HCT116 (cell line): ENCODE results near the gene SPATA20. TPM values are rescaled to one million over a fixed set of nuclear protein-coding genes. Genes with fewer than 3 reads are reported as not detected.

Experiments
- ATAC-seq: fragments of 200-7000 bp; cut with Tn5 transposase; 2 replicates; pipeline ENCODE4 v1.9.1; 2020; ENCODE audit warnings: mild to moderate bottlenecking, moderate library complexity
- BruUV-seq: library from RNA; stranded (reverse); fragments of 400-500 nt; replicated peaks from 2 replicates; lab custom pipeline; 2021; lab: Mats Ljungman, UMichigan
- CTCF ChIA-PET: fragments of 300-600 bp; sonication (Branson Sonifier 250); formaldehyde crosslinking; loops from one replicate; lab custom pipeline; 2021; ENCODE audit warnings: antibody characterized with exemption; lab: Charles Lee
- POLR2A ChIA-PET: fragments of 300-600, 350-600 bp; sonication (Branson Sonifier 250); formaldehyde crosslinking; loops from one replicate; lab custom pipeline; 2021; ENCODE audit warnings: antibody characterized with exemption; lab: Charles Lee
- RAD21 ChIA-PET, 2 experiments: fragments of 300-600 bp; sonication (Branson Sonifier 250); formaldehyde crosslinking; loops; one replicate each; lab custom pipeline; 2023; ENCODE audit warnings: low total read pairs in 2 of 2; ENCODE audit not compliant: uncharacterized antibody in 2 of 2, unreplicated experiment in 2 of 2, low non-redundant PET in 1 of 2; lab: Charles Lee
- DNase-seq: peaks from one replicate; pipeline ENCODE4 v3.0.0-alpha.2; 2010; ENCODE audit warnings: low read depth, low spot score
- H2AFZ ChIP-seq: fragments of 200-600 bp; shearing (Covaris generic), sonication (generic); 2 replicates; pipeline ENCODE4 v1.6.1; 2017; ENCODE audit warnings: low read depth, mixed run types, mixed read lengths, antibody characterized with exemption, low read length; ENCODE audit not compliant: poor library complexity, severe bottlenecking
- H3K27ac ChIP-seq: 2 replicates; pipeline ENCODE4 v1.5.1; 2012; ENCODE audit warnings: low read depth, low read length
- H3K27me3 ChIP-seq: fragments of 200-600 bp; sonication (generic); 2 replicates; pipeline ENCODE4 v1.6.1; 2016; ENCODE audit warnings: mixed run types, low read length, mixed read lengths; ENCODE audit not compliant: insufficient read depth
- H3K36me3 ChIP-seq, 2 experiments: fragments of 200-500 bp in 1 of 2; fragments of 200-600 bp in 1 of 2; sonication (Bioruptor generic) in 1 of 2; sonication (generic) in 1 of 2; 2 replicates each; pipeline versions ENCODE4 v1.5.1 to v1.6.1; 2014 to 2016; ENCODE audit warnings: low read length in 2 of 2, inconsistent platforms in 1 of 2, mixed read lengths in 1 of 2, mixed run types in 1 of 2; ENCODE audit not compliant: insufficient read depth in 2 of 2, control insufficient read depth in 1 of 2
- H3K4me1 ChIP-seq, 2 experiments: fragments of 200-600 bp in 1 of 2; sonication (generic) in 1 of 2; 2 replicates each; pipeline versions ENCODE4 v1.5.1 to v1.6.1; 2012 to 2017; ENCODE audit warnings: low read length in 2 of 2, inconsistent platforms in 1 of 2, mild to moderate bottlenecking in 1 of 2, mixed read lengths in 1 of 2, mixed run types in 1 of 2, moderate library complexity in 1 of 2; ENCODE audit not compliant: insufficient read depth in 2 of 2, control insufficient read depth in 1 of 2
- H3K4me2 ChIP-seq: fragments of 200-600 bp; sonication (generic); 2 replicates; pipeline ENCODE4 v1.6.1; 2017; ENCODE audit warnings: mixed run types, low read length, mixed read lengths
- H3K4me3 ChIP-seq, 2 experiments: fragments of 200-600 bp in 1 of 2; sonication (generic) in 1 of 2; replicated peaks in 1 of 2; 2 replicates each; pipeline ENCODE4 v1.5.1; 2011 to 2016; ENCODE audit warnings: low read length in 2 of 2, control low read depth in 1 of 2, low read depth in 1 of 2, mild to moderate bottlenecking in 1 of 2, mixed read lengths in 1 of 2, mixed run types in 1 of 2
- H3K79me2 ChIP-seq: fragments of 200-600 bp; sonication (generic); 2 replicates; pipeline ENCODE4 v1.6.1; 2017; ENCODE audit warnings: mild to moderate bottlenecking, mixed run types, low read length, moderate library complexity, mixed read lengths; ENCODE audit not compliant: insufficient read depth
- H3K9ac ChIP-seq: fragments of 200-600 bp; sonication (generic); 2 replicates; pipeline ENCODE4 v1.6.1; 2016; ENCODE audit warnings: low read length, mixed read lengths
- H3K9me2 ChIP-seq: fragments of 200-600 bp; sonication (generic), shearing (Covaris generic); 2 replicates; pipeline ENCODE4 v1.6.1; 2017; ENCODE audit warnings: mixed run types, mild to moderate bottlenecking, moderate library complexity; ENCODE audit not compliant: insufficient read depth
- H3K9me3 ChIP-seq, 2 experiments: fragments of 200-500 bp in 1 of 2; fragments of 200-600 bp in 1 of 2; sonication (Bioruptor generic) in 1 of 2; sonication (generic) in 1 of 2; 2 replicates each; pipeline ENCODE4 v1.6.1; 2014 to 2017; ENCODE audit warnings: low read length in 2 of 2, mixed read lengths in 2 of 2, inconsistent platforms in 1 of 2, low read depth in 1 of 2, mild to moderate bottlenecking in 1 of 2, mixed run types in 1 of 2, moderate library complexity in 1 of 2; ENCODE audit not compliant: control insufficient read depth in 1 of 2, insufficient read depth in 1 of 2
- H4K20me1 ChIP-seq: fragments of 200-600 bp; sonication (generic), shearing (Covaris generic); 2 replicates; pipeline ENCODE4 v1.6.1; 2017; ENCODE audit warnings: mixed run types, mild to moderate bottlenecking, moderate library complexity; ENCODE audit not compliant: insufficient read depth
- EGR1 ChIP-seq: IDR thresholded peaks from 2 replicates; pipeline ENCODE4 v1.6.1; 2012; ENCODE audit warnings: low read depth
- EZH2 ChIP-seq: fragments of 200-600 bp; sonication (generic); IDR thresholded peaks from 2 replicates; pipeline ENCODE4 v1.6.1; 2017; ENCODE audit warnings: antibody characterized with exemption, mixed run types
- EZH2phosphoT487 ChIP-seq: fragments of 200-600 bp; IDR thresholded peaks from 2 replicates; pipeline ENCODE4 v1.6.1; 2018; ENCODE audit warnings: antibody characterized with exemption, borderline replicate concordance
- JUND ChIP-seq: IDR thresholded peaks from 2 replicates; pipeline ENCODE4 v1.6.1; 2012
- POLR2A ChIP-seq: IDR thresholded peaks from 2 replicates; pipeline ENCODE4 v1.7.0; 2011; ENCODE audit warnings: borderline replicate concordance; ENCODE audit not compliant: insufficient read depth, insufficient read length; ENCODE audit errors: extremely low read depth
- POLR2AphosphoS5 ChIP-seq: IDR thresholded peaks from 2 replicates; pipeline ENCODE4 v1.6.1; 2011; ENCODE audit warnings: mild to moderate bottlenecking, low read depth, low read length, moderate library complexity
- RAD21 ChIP-seq: IDR thresholded peaks from 2 replicates; pipeline ENCODE4 v1.6.1; 2012; ENCODE audit warnings: low read depth, mild to moderate bottlenecking
- SIN3A ChIP-seq: IDR thresholded peaks from 2 replicates; pipeline ENCODE4 v1.6.1; 2012; ENCODE audit warnings: low read depth
- YY1 ChIP-seq: IDR thresholded peaks from 2 replicates; pipeline ENCODE4 v1.6.1; 2011; ENCODE audit warnings: low read length, low read depth, moderate library complexity, mild to moderate bottlenecking; ENCODE audit not compliant: insufficient replicate concordance; ENCODE audit errors: extremely low read depth
- ZFX ChIP-seq: fragments of 450-650 bp; IDR thresholded peaks from 2 replicates; pipeline ENCODE4 v1.6.1; 2017
- ZNF274 ChIP-seq: fragments of 200-500 bp; sonication (Bioruptor generic); IDR thresholded peaks from 2 replicates; pipeline ENCODE4 v1.6.1; 2014; ENCODE audit warnings: mild to moderate bottlenecking, low read depth, low read length, inconsistent platforms
- intact Hi-C: fragments of 100-400 bp; cut with micrococcal nuclease; formaldehyde crosslinking; loops from 2 replicates; pipeline ENCODE4 v1.10.0; 2022
- total RNA-seq: library from RNA; stranded (reverse); gene quantifications from one replicate; pipeline ENCODE4 v1.2.1, GENCODE V29; 2021; ENCODE audit not compliant: unreplicated experiment
- TF ChIP-seq, protein P1 (sequence below): IDR thresholded peaks from 2 replicates; pipeline ENCODE4 v1.6.1; 2012; ENCODE audit warnings: low read depth
- TF ChIP-seq, protein P2 (sequence below): IDR thresholded peaks from 2 replicates; pipeline ENCODE4 v1.6.1; 2012
- TF ChIP-seq, protein P3 (sequence below): IDR thresholded peaks from 2 replicates; pipeline ENCODE4 v1.6.1; 2012
- TF ChIP-seq, protein P4 (sequence below), 3 experiments: fragments of 200-600 bp in 1 of 3; sonication (generic) in 1 of 3; IDR thresholded peaks in 2 of 3; conservative IDR thresholded peaks in 1 of 3; 2 replicates each; pipeline ENCODE4 v1.5.1; 2012 to 2017; ENCODE audit warnings: low read depth in 2 of 3, low read length in 2 of 3, antibody characterized with exemption in 1 of 3, borderline replicate concordance in 1 of 3, control low read depth in 1 of 3, mild to moderate bottlenecking in 1 of 3, mixed read lengths in 1 of 3, mixed run types in 1 of 3, moderate library complexity in 1 of 3; ENCODE audit not compliant: insufficient read depth in 1 of 3

The SPATA20 gene
- total RNA-seq, 1 experiment from 2014 or later, result 57.5 TPM

DNA sequence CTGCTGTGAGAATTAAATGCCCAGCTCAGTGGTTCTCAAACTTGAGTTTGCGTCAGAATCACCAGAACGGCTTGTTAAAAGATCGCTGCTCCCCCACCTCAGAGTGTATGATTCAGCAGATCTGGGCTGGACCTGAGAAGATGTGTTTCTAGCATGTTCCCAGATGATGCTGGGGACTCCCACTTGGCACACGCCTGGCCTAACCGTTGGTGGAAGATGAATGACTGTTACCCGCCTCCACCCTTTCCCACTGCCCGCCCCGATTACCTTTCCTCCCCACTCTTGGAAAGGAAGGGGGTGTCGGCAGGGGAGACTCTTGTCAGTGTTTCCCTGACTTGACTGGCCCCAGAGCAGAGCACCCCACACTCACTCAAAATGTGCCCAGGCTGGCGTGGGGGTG, 58.5 kb downstream of the SPATA20 start:
- Histone ChIP-seq H3K9me3 (no peaks in the 10 kb centered on the region), H3K4me3 (no peak overlapping the region), H3K27ac (no peak overlapping the region), H3K79me2 (no peaks in the 10 kb centered on the region), H2AFZ (no peak overlapping the region), H3K9me2 (no peaks in the 10 kb centered on the region), H3K4me2 (no peak overlapping the region), H4K20me1 (no peaks in the 10 kb centered on the region), H3K36me3 (no peaks in the 10 kb centered on the region), H3K9ac (no peak overlapping the region), H3K27me3 (no peaks in the 10 kb centered on the region), H3K4me1 (no peaks in the 10 kb centered on the region)
- CTCF ChIA-PET, result no interaction called here
- ATAC-seq (no peak), DNase-seq (no peak)
- TF ChIP-seq ZFX (no peak), SIN3A (no peak), POLR2AphosphoS5 (no peak), EZH2phosphoT487 (no peak), JUND (no peak), ZNF274 (no peak), EZH2 (no peak), RAD21 (no peak), EGR1 (no peak), POLR2A (no peak), YY1 (no peak)
- TF ChIP-seq, protein P1, sequence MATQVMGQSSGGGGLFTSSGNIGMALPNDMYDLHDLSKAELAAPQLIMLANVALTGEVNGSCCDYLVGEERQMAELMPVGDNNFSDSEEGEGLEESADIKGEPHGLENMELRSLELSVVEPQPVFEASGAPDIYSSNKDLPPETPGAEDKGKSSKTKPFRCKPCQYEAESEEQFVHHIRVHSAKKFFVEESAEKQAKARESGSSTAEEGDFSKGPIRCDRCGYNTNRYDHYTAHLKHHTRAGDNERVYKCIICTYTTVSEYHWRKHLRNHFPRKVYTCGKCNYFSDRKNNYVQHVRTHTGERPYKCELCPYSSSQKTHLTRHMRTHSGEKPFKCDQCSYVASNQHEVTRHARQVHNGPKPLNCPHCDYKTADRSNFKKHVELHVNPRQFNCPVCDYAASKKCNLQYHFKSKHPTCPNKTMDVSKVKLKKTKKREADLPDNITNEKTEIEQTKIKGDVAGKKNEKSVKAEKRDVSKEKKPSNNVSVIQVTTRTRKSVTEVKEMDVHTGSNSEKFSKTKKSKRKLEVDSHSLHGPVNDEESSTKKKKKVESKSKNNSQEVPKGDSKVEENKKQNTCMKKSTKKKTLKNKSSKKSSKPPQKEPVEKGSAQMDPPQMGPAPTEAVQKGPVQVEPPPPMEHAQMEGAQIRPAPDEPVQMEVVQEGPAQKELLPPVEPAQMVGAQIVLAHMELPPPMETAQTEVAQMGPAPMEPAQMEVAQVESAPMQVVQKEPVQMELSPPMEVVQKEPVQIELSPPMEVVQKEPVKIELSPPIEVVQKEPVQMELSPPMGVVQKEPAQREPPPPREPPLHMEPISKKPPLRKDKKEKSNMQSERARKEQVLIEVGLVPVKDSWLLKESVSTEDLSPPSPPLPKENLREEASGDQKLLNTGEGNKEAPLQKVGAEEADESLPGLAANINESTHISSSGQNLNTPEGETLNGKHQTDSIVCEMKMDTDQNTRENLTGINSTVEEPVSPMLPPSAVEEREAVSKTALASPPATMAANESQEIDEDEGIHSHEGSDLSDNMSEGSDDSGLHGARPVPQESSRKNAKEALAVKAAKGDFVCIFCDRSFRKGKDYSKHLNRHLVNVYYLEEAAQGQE, result no peak
- TF ChIP-seq, protein P2, sequence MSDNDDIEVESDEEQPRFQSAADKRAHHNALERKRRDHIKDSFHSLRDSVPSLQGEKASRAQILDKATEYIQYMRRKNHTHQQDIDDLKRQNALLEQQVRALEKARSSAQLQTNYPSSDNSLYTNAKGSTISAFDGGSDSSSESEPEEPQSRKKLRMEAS, result no peak
- TF ChIP-seq, protein P3, sequence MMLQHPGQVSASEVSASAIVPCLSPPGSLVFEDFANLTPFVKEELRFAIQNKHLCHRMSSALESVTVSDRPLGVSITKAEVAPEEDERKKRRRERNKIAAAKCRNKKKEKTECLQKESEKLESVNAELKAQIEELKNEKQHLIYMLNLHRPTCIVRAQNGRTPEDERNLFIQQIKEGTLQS, result no peak
- TF ChIP-seq, protein P4, sequence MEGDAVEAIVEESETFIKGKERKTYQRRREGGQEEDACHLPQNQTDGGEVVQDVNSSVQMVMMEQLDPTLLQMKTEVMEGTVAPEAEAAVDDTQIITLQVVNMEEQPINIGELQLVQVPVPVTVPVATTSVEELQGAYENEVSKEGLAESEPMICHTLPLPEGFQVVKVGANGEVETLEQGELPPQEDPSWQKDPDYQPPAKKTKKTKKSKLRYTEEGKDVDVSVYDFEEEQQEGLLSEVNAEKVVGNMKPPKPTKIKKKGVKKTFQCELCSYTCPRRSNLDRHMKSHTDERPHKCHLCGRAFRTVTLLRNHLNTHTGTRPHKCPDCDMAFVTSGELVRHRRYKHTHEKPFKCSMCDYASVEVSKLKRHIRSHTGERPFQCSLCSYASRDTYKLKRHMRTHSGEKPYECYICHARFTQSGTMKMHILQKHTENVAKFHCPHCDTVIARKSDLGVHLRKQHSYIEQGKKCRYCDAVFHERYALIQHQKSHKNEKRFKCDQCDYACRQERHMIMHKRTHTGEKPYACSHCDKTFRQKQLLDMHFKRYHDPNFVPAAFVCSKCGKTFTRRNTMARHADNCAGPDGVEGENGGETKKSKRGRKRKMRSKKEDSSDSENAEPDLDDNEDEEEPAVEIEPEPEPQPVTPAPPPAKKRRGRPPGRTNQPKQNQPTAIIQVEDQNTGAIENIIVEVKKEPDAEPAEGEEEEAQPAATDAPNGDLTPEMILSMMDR (IDR thresholded peaks at IDR 0.05 in 2 of 3, conservative IDR thresholded peaks at IDR 0.05 in 1 of 3; ENCODE audit: borderline replicate concordance in 1 of 3, insufficient read depth in 1 of 3, low read depth in 2 of 3, low read length in 2 of 3), result no peak
- POLR2A ChIA-PET, result no interaction called here
- RAD21 ChIA-PET, result no interaction called here
- intact Hi-C loops, result no loop called here
- no TSS peak for BruUV-seq
